Activated CD4-positive, alpha-beta T cell treated with anti-CD3 and anti-CD28 coated beads, Interleukin-2, amount 50 U/mL, for 24 hours (primary cell): ENCODE results near the gene IP6K2.
A peak's percentile ranks its signal among the peaks of the same experiment; 100 is the strongest.
"Not testable (repeated sequence)": the region's sequence is repeated elsewhere in the genome, so short reads cannot be mapped to it uniquely, and the experiment has no call there.

ENCODE experiments used
- DNase-seq, 2 donors: peaks; one replicate each; pipeline ENCODE4 v3.0.0-alpha.2; 2020; ENCODE audit warnings: low read depth in 1 of 2, low spot score in 1 of 2

The IP6K2 gene, protein sequence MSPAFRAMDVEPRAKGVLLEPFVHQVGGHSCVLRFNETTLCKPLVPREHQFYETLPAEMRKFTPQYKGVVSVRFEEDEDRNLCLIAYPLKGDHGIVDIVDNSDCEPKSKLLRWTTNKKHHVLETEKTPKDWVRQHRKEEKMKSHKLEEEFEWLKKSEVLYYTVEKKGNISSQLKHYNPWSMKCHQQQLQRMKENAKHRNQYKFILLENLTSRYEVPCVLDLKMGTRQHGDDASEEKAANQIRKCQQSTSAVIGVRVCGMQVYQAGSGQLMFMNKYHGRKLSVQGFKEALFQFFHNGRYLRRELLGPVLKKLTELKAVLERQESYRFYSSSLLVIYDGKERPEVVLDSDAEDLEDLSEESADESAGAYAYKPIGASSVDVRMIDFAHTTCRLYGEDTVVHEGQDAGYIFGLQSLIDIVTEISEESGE

GRCh38 chr3:48716982-48717746 is at the start of gene IP6K2:
IP6K2 (minus strand) TSS chr3:48717221; CDS start chr3:48695291, 21,930 bp downstream.
- peak; percentile 96 to 98 for DNase-seq

- no peak for DNase-seq
Measured at GRCh38 chr3:48765376-48765775, 48.4 kb upstream of the IP6K2 start.

DNA sequence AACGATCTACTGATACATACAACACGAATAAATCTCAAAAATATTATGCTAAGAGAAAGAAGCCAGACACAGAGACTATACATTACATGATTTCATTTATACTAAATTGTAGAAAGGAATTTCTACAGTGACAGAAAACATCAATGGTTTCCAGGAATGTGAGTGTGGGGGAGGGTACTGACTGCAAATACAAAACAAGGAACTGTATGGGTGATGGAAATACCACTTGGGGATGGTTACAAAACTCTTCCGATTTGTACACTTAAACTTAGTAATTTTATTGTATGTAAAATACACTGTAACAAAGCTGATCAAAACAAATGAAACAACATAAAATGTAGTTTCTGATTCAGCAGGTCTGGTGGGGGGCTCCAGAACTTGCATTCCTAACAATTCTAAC is 45.8 kb upstream of the IP6K2 start:
- DNase-seq = no peak

GRCh38 chr3:48759991-48760540 is 43.0 kb upstream of the IP6K2 start:
- DNase-seq = not testable (repeated sequence)

DNA sequence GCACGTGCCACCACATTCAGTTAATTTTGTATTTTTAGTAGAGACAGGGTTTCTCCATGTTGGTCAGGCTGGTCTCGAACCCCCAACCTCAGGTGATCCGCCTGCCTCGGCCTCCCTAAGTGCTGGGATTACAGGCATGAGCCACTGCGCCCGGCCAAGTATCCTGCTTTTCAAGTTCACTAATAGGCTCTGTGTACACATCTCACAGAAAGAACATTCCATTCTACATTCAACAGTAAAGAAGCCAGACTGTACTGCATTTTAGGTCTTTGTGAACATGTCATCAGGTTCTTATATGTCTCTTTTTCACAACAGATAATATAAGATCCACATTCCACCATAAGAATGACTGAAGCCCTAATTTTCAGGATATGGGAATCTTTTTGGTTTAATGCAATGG is 42.5 kb upstream of the IP6K2 start:
- not testable (repeated sequence) for DNase-seq

GRCh38 chr3:48759071-48759470 is 42.0 kb upstream of the IP6K2 start:
- no peak for DNase-seq

DNA sequence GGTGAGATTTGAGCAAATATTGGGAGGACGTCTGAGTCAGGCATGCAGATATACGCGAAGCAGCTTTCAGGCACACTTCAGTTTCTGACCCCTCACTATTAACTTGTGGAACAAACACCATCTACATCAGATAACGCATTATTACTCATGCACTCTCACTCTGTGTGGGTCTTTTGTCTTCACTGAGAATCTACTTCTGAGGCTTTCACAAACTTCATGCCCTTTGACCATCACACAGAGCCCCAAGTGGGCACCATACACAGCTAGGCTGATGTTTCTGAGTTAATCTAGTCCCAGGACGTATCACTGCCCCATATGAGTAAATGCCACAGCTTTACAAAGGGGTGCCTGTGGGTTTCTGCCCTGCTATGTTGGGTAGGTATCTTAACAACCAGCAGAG is 39.6 kb upstream of the IP6K2 start:
- no peak for DNase-seq

GRCh38 chr3:48750856-48751255 is 33.8 kb upstream of the IP6K2 start:
- DNase-seq = no peak

- no peak for DNase-seq
Measured at GRCh38 chr3:48748754-48749153, 31.7 kb upstream of the IP6K2 start.

GRCh38 chr3:48747706-48748105 is 30.7 kb upstream of the IP6K2 start:
- DNase-seq = no peak

GRCh38 chr3:48747015-48747615 is 30.1 kb upstream of the IP6K2 start:
- DNase-seq = no peak

GRCh38 chr3:48743773-48744172 is 26.8 kb upstream of the IP6K2 start:
- DNase-seq = no peak

DNA sequence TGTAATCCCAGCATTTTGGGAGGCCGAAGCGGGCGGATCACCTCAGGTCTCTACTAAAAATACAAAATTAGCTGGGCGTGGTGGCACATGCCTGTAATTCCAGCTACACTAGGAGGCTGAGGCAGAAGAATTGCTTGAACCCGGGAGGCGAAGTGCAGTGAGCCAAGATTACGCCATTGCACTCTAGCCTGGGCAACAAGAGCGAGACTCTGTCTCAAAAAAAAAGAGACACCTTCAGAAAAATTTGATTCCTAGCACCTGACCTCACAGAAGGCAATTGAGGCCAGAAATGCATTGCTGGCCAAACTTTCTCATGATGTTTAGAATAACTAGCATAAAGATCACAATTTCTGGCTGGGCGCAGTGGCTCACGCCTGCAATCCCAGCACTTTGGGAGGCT is 24.2 kb upstream of the IP6K2 start:
- DNase-seq = not testable (repeated sequence)

- peak; percentile 14 to 24 for DNase-seq
Measured at GRCh38 chr3:48739955-48740823, 23.2 kb upstream of the IP6K2 start.

- no peak for DNase-seq
Measured at GRCh38 chr3:48739617-48739954, 22.6 kb upstream of the IP6K2 start.

GRCh38 chr3:48738926-48739616 is 22.1 kb upstream of the IP6K2 start:
- no peak for DNase-seq

- no peak for DNase-seq
Measured at GRCh38 chr3:48738144-48738536, 21.1 kb upstream of the IP6K2 start.

DNA sequence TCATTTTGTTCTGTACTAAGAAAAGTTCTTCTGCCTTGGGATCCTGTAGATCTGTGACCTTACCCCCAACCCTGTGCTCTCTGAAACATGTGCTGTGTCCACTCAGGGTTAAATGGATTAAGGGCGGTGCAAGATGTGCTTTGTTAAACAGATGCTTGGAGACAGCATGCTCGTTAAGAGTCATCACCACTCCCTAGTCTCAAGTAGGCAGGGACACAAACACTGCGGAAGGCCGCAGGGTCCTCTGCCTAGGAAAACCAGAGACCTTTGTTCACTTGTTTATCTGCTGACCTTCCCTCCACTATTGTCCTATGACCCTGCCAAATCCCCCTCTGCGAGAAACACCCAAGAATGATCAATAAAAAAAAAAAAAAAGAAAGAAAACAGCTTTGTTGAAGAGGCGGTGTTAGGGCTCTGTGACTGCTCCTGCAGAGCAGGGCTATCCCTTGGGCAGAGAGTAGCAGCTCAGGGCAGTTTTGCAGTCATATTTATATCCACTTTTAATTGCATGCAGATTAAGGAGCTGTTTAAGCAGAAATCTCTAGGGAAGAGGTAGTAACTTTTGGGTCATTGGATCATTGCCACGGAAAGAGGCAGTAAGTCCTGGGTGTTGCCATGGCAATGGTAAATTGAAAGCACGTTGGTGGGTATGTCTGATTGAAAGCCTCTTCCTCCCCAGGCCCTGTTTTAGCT is 18.2 kb upstream of the IP6K2 start:
- not testable (repeated sequence) for DNase-seq

- not testable (repeated sequence) for DNase-seq
Measured at GRCh38 chr3:48734541-48734940, 17.5 kb upstream of the IP6K2 start.
